GM21390 (cell line): ENCODE measurements around the gene CENPP.

Experiments
- ATAC-seq: cut with Tn5 transposase; IDR thresholded peaks from one replicate; pipeline ENCODE4 v1.9.1; 2021; ENCODE audit not compliant: unreplicated experiment

CENPP gene

GRCh38 chr9:92633614-92634278 is 308.0 kb downstream of the CENPP start:
- no peak for ATAC-seq

- no peak for ATAC-seq
These were observed 309.2 kb downstream of the CENPP start for GRCh38 chr9:92634712-92635605.

GRCh38 chr9:92635760-92636159 is 310.0 kb downstream of the CENPP start:
- ATAC-seq, result no peak

GRCh38 chr9:92636627-92637026 is 310.9 kb downstream of the CENPP start:
- no peak for ATAC-seq

- no peak for ATAC-seq
These were observed 311.6 kb downstream of the CENPP start for GRCh38 chr9:92637326-92637725.

GRCh38 chr9:92637886-92638620 is 312.3 kb downstream of the CENPP start:
- no peak for ATAC-seq

- no peak for ATAC-seq
These were observed 312.9 kb downstream of the CENPP start for GRCh38 chr9:92638621-92639101.

- no peak for ATAC-seq
These were observed 313.4 kb downstream of the CENPP start for GRCh38 chr9:92639124-92639523.

GRCh38 chr9:92639791-92640271 is 314.1 kb downstream of the CENPP start:
- no peak for ATAC-seq

GRCh38 chr9:92640398-92641091 is 314.8 kb downstream of the CENPP start:
- no peak for ATAC-seq

GRCh38 chr9:92641092-92641809 is 315.5 kb downstream of the CENPP start:
- no peak for ATAC-seq

GRCh38 chr9:92642041-92642451 is 316.3 kb downstream of the CENPP start:
- ATAC-seq, result no peak

- ATAC-seq, result no peak
These were observed 316.8 kb downstream of the CENPP start for GRCh38 chr9:92642564-92642963.

GRCh38 chr9:92644278-92644677 is 318.5 kb downstream of the CENPP start:
- no peak for ATAC-seq

- no peak for ATAC-seq
These were observed 319.3 kb downstream of the CENPP start for GRCh38 chr9:92645041-92645440.

GRCh38 chr9:92647671-92648473 is 322.1 kb downstream of the CENPP start:
- no peak for ATAC-seq

- no peak for ATAC-seq
These were observed 322.8 kb downstream of the CENPP start for GRCh38 chr9:92648474-92648971.

GRCh38 chr9:92649007-92649406 is 323.3 kb downstream of the CENPP start:
- ATAC-seq, result no peak

GRCh38 chr9:92650296-92650695 is 324.5 kb downstream of the CENPP start:
- ATAC-seq, result no peak
